ENCODE data around the gene PRKAB2.
"Not testable (repeated sequence)": the region's sequence is repeated elsewhere in the genome, so short reads cannot be mapped to it uniquely, and the experiment has no call there.

PRKAB2 gene

DNA sequence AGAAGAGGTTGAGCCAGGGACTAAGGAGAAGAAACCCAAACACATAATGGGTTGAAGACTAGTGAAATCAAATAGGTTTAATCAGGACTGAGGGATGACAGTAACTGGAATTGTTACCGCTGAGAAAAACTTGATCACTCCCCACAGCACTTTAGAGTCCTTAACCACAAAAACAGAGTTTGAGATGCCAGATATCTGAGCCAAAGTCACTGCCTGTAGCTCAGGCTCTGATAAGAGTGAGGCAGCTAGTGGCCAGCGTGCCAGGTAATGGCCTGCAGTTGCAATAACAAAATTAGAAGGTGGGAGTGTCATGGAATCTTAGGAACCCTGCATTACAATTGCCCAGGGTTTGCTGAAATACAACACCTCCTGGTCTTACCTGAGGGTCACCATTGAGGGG is 48.0 kb downstream of the PRKAB2 start:
- no peak overlapping the region for H2AFZ ChIP-seq (ENCODE audit: low read depth, low read length)
- H3K9ac ChIP-seq (ENCODE audit: low read depth, low read length), result no peak overlapping the region
- TF ChIP-seq EZH2 (IDR thresholded peaks at IDR 0.05; ENCODE audit: borderline replicate concordance, low read depth, low read length, severe bottlenecking), result no peak
- TF ChIP-seq, protein P1, sequence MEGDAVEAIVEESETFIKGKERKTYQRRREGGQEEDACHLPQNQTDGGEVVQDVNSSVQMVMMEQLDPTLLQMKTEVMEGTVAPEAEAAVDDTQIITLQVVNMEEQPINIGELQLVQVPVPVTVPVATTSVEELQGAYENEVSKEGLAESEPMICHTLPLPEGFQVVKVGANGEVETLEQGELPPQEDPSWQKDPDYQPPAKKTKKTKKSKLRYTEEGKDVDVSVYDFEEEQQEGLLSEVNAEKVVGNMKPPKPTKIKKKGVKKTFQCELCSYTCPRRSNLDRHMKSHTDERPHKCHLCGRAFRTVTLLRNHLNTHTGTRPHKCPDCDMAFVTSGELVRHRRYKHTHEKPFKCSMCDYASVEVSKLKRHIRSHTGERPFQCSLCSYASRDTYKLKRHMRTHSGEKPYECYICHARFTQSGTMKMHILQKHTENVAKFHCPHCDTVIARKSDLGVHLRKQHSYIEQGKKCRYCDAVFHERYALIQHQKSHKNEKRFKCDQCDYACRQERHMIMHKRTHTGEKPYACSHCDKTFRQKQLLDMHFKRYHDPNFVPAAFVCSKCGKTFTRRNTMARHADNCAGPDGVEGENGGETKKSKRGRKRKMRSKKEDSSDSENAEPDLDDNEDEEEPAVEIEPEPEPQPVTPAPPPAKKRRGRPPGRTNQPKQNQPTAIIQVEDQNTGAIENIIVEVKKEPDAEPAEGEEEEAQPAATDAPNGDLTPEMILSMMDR (IDR thresholded peaks at IDR 0.05; ENCODE audit: borderline replicate concordance, extremely low read depth, low read length, poor library complexity, severe bottlenecking), result no peak
- ATAC-seq (ENCODE audit: insufficient read depth, low read depth) (no peak), DNase-seq (no peak)
- no peaks in the 10 kb centered on the region for H3K79me2 ChIP-seq (ENCODE audit: insufficient read depth, low read length)
- H3K9me3 ChIP-seq (ENCODE audit: insufficient read depth, low read length, severe bottlenecking), result no peaks in the 10 kb centered on the region
- no peaks in the 10 kb centered on the region for H3K36me3 ChIP-seq (ENCODE audit: insufficient read depth, low read length)
- H3K4me3 ChIP-seq (ENCODE audit: low read depth in 1 of 2, low read length in 2 of 2), result no peak overlapping the region
- H3K27me3 ChIP-seq (ENCODE audit: insufficient read depth, low read length, poor library complexity), result no peaks in the 10 kb centered on the region
- H3K4me1 ChIP-seq (ENCODE audit: insufficient read depth, low read length), result no peaks in the 10 kb centered on the region
- no peak overlapping the region for H3K4me2 ChIP-seq (ENCODE audit: insufficient read depth, low read length)
- H3K27ac ChIP-seq (ENCODE audit: low read length), result no peak overlapping the region
- no peaks in the 10 kb centered on the region for H4K20me1 ChIP-seq (ENCODE audit: insufficient read depth, low read length)

DNA sequence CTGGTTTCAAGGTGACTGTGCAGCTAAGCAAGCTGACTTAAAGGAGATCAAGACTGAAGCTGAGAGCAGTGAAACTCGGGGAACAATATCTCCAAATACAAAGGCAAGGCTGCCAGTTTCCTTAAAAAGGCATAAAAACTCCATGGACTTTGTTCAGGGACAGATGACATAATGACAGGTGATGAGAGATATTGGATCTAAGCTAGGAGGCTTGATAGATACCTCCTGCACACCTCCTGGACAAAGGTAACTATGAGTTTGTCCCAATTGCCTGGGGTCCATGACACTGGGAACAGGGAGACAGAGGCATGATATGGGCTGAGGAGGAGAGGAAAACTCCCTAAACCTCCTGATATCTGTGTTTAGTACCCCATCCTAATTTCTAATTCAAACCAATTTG is 55.2 kb downstream of the PRKAB2 start:
- no peak for DNase-seq
- H3K9me3 ChIP-seq (ENCODE audit: insufficient read depth, low read length, severe bottlenecking), result no peaks in the 10 kb centered on the region

DNA sequence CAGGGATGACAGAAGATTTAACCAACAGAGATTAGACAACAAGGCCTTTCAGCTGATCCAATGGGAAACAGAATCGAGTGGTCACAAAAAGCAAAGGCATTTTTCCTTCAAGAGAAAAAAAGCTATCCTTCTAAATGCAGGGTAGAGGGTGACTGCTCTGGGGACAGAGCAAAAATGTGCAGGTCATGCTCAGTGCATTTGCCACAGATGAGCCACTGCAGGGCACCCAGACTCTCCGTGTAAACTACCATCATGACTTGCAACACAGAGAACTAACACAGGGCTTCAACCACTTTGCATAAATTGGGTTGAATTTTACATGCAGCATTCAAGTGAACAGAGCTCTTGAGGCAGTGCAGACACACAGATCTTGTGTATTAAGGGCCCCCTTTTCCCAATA is 56.8 kb downstream of the PRKAB2 start:
- Histone ChIP-seq H2AFZ (ENCODE audit: low read depth, low read length) (no peak overlapping the region), H3K4me2 (ENCODE audit: insufficient read depth, low read length) (no peak overlapping the region), H3K9me3 (ENCODE audit: insufficient read depth, low read length, severe bottlenecking) (no peaks in the 10 kb centered on the region), H3K9ac (ENCODE audit: low read depth, low read length) (no peak overlapping the region), H4K20me1 (ENCODE audit: insufficient read depth, low read length) (no peaks in the 10 kb centered on the region), H3K79me2 (ENCODE audit: insufficient read depth, low read length) (no peaks in the 10 kb centered on the region), H3K4me1 (ENCODE audit: insufficient read depth, low read length) (no peaks in the 10 kb centered on the region), H3K27ac (ENCODE audit: low read length) (no peak overlapping the region), H3K4me3 (ENCODE audit: low read depth in 1 of 2, low read length in 2 of 2) (no peak overlapping the region), H3K27me3 (ENCODE audit: insufficient read depth, low read length, poor library complexity) (no peaks in the 10 kb centered on the region), H3K36me3 (ENCODE audit: insufficient read depth, low read length) (no peaks in the 10 kb centered on the region)
- TF ChIP-seq, protein P1 (IDR thresholded peaks at IDR 0.05; ENCODE audit: borderline replicate concordance, extremely low read depth, low read length, poor library complexity, severe bottlenecking), result no peak
- no peak for TF ChIP-seq EZH2 (IDR thresholded peaks at IDR 0.05; ENCODE audit: borderline replicate concordance, low read depth, low read length, severe bottlenecking)
- DNase-seq (no peak), ATAC-seq (ENCODE audit: insufficient read depth, low read depth) (no peak)

More for the DNA sequence above, 55.2 kb downstream of the PRKAB2 start:
- Histone ChIP-seq H4K20me1 (ENCODE audit: insufficient read depth, low read length) (no peaks in the 10 kb centered on the region), H3K4me2 (ENCODE audit: insufficient read depth, low read length) (no peak overlapping the region), H3K4me3 (ENCODE audit: low read depth in 1 of 2, low read length in 2 of 2) (no peak overlapping the region), H3K36me3 (ENCODE audit: insufficient read depth, low read length) (no peaks in the 10 kb centered on the region), H3K9ac (ENCODE audit: low read depth, low read length) (no peak overlapping the region), H2AFZ (ENCODE audit: low read depth, low read length) (no peak overlapping the region), H3K79me2 (ENCODE audit: insufficient read depth, low read length) (no peaks in the 10 kb centered on the region), H3K27me3 (ENCODE audit: insufficient read depth, low read length, poor library complexity) (no peaks in the 10 kb centered on the region), H3K27ac (ENCODE audit: low read length) (no peak overlapping the region), H3K4me1 (ENCODE audit: insufficient read depth, low read length) (no peaks in the 10 kb centered on the region)
- TF ChIP-seq EZH2 (IDR thresholded peaks at IDR 0.05; ENCODE audit: borderline replicate concordance, low read depth, low read length, severe bottlenecking), result no peak
- TF ChIP-seq, protein P1 (IDR thresholded peaks at IDR 0.05; ENCODE audit: borderline replicate concordance, extremely low read depth, low read length, poor library complexity, severe bottlenecking), result no peak
- no peak for ATAC-seq (ENCODE audit: insufficient read depth, low read depth)

DNA sequence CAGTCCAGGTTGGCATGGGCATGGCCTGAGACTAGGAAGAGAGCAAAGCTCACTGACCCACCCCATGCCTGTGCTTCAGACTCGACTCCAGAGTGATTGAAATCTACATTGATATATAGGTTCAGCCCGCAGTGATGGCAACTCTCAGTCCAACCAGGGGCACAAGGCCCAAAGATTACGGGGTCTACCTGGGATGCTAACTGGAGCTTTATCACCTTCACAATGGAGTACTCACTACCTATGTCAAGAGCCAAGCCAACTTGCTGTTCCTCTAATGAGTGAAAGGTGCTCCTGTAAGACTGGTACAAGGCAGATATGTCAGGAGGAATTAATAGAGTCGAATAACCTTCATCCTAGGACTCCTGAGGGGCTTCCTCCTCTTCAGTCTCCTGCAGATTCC is 57.2 kb downstream of the PRKAB2 start:
- H3K4me1 ChIP-seq (ENCODE audit: insufficient read depth, low read length); H4K20me1 ChIP-seq (ENCODE audit: insufficient read depth, low read length); H3K36me3 ChIP-seq (ENCODE audit: insufficient read depth, low read length); H2AFZ ChIP-seq (ENCODE audit: low read depth, low read length); H3K27ac ChIP-seq (ENCODE audit: low read length); H3K79me2 ChIP-seq (ENCODE audit: insufficient read depth, low read length); H3K9me3 ChIP-seq (ENCODE audit: insufficient read depth, low read length, severe bottlenecking); ATAC-seq (ENCODE audit: insufficient read depth, low read depth); H3K9ac ChIP-seq (ENCODE audit: low read depth, low read length); H3K4me3 ChIP-seq (ENCODE audit: low read depth in 1 of 2, low read length in 2 of 2); H3K27me3 ChIP-seq (ENCODE audit: insufficient read depth, low read length, poor library complexity); H3K4me2 ChIP-seq (ENCODE audit: insufficient read depth, low read length); DNase-seq: not testable (repeated sequence)

DNA sequence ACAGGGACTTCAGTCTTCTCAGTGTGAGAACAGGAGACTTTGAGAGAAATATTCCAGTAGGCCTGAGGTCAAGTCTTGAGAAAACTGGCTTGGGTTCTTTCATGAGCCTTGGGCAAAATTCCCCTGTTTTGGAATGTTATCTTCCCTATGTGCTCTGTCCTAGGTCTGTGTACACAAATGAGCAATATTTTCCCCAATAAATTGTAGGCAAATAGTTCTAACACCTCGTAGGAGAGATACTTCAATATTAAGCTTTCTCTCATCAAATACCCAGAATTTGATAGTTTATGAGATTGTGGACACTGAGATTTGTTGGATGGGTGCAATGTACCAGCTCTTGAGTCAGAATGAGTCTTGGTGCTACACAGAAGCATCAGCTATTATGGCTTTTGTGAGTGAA is 57.9 kb downstream of the PRKAB2 start:
- DNase-seq; H2AFZ ChIP-seq (ENCODE audit: low read depth, low read length); H3K4me1 ChIP-seq (ENCODE audit: insufficient read depth, low read length); H3K9ac ChIP-seq (ENCODE audit: low read depth, low read length); H4K20me1 ChIP-seq (ENCODE audit: insufficient read depth, low read length); H3K4me3 ChIP-seq (ENCODE audit: low read depth in 1 of 2, low read length in 2 of 2); H3K9me3 ChIP-seq (ENCODE audit: insufficient read depth, low read length, severe bottlenecking); H3K27ac ChIP-seq (ENCODE audit: low read length); H3K4me2 ChIP-seq (ENCODE audit: insufficient read depth, low read length); ATAC-seq (ENCODE audit: insufficient read depth, low read depth); H3K27me3 ChIP-seq (ENCODE audit: insufficient read depth, low read length, poor library complexity); H3K36me3 ChIP-seq (ENCODE audit: insufficient read depth, low read length); H3K79me2 ChIP-seq (ENCODE audit: insufficient read depth, low read length): not testable (repeated sequence)
